HG03039 (cell line): ENCODE measurements around the gene ZNF423.
"Not testable (repeated sequence)": the region's sequence is repeated elsewhere in the genome, so short reads cannot be mapped to it uniquely, and the experiment has no call there.

Experiments used
- ATAC-seq: cut with Tn5 transposase; IDR thresholded peaks from one replicate; pipeline ENCODE4 v1.9.1; 2021; ENCODE audit warnings: mild to moderate bottlenecking, moderate library complexity; ENCODE audit not compliant: unreplicated experiment

The ZNF423 gene

DNA sequence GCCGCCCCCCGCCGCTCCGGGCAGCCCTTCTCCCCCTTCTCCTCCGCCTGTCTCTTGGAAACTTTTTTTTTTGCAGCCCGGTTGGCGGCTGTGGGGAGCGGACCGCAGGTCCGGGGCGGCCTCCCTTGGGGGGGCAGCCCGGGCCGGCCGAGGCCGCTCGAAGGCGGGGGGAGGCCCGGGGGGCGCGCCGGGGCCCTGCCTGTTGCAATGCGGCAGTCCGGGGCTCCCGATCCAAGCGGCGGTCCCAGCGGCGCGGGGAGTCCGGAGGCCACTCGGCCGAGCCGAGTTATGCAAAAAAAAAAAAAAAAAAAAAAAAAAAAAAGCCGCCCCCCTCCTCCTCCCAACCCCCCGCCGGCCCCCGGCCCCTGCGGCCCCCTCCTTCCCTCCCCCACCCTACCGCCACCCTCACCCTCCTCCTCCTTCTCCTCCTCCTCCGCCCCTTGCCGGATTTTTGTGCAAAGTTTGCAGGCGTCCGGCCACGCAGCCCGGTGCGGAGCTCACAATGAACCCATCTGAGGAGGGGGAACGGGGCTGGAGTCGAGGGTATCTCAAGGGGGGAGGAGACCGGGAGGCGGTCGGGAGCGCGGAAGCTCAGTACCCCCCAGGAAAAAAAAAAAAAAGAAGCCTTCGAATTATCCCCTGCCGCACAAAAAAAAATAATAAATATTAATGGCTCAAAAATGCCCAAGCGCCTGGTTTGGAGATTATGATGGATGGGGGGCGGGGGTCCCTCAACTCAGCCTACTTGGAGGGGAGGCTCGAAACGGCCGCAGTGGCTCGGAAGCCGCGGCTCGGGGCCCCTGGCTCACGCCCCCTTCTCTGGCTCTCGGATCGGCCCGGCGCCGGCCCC lies at the start of gene ZNF423:
TSS of gene ZNF423 (minus strand) at position 291 of the 850 bp plus-strand sequence. CDS start 338 bp downstream, outside the sequence.
- ATAC-seq, result no peak

DNA sequence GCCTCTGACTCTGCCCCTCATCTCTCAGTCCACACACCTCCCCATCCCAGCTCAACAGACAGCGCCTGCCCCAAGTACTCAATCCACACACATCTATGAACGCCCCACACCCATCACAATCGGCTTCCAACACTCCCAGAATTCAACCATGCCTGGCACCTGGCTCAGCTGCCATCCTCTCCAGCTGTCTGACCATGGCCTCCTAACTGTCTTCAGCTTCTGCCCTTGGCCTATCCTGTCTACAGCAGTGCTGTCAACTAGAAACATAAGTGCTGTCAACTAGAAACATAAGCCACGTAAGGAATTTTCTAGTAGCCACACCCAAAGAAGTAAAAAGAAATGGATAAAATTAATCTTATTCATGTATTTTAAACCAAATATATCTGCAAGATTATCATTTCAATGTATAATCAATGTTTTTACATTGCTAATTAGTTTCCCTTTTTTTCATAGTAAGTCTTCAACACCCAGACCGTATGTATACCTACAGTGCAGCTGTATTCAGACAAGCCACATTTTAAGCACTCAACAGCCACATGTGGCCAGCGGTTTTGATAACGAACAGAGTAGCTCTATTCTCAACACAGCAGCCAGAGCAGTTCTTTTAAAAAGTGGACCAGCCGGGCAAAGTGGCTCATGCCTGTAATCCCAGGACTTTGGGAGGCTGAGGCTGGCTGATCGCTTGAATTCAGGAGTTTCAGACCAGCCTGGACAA lies 48.6 kb upstream of the ZNF423 start:
- ATAC-seq, result no peak

DNA sequence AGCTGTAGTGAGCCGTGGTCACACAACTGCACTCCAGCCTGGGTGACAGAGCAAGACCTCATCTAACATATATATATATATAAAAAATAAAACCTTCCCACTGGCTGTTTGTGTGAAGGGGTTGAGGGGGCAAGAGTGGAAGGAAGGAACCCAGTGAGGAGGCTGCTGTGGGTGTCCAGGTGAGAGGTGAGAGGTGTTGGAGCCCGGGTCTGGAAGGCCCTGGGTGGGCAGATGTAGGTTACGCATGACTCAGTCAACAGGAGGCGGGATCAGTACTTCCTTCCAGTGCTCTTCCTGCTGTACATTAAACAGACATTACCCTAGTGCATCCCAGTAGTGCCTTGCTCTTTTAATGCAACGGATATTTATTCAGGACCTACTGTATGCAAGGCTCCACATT lies 47.0 kb upstream of the ZNF423 start:
- ATAC-seq, result no peak

GRCh38 chr16:49901711-49902110 lies 45.8 kb upstream of the ZNF423 start:
- no peak for ATAC-seq

GRCh38 chr16:49900875-49901274 lies 45.0 kb upstream of the ZNF423 start:
- no peak for ATAC-seq

GRCh38 chr16:49899991-49900695 lies 44.2 kb upstream of the ZNF423 start:
- no peak for ATAC-seq

DNA sequence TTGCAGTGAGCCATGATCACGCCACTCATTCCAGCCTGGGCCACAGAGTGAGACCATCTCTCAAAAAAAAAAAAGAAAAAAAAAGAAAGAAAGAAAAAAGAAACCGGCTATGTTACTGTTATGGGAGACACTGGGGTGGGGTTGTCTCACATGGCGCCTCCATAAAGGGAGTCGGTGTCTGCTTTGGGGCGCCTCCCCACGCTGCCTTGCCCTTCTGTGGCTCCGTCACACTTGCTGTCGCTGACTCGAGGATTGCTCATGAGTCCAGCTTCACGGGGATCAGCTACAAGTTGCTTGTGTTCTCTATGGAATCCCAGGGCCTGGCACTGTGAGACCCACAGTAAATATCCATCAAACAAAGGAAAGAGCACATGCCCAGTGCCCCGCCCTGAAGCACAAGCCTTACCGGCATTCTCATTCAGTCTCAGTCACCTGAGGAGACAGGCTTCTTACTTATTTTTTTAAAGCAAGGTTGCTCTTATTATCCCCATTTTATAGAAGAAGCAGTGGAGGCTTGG lies 40.6 kb upstream of the ZNF423 start:
- no peak for ATAC-seq

GRCh38 chr16:49890876-49891275 lies 35.0 kb upstream of the ZNF423 start:
- ATAC-seq, result no peak

- no peak for ATAC-seq
Observed at GRCh38 chr16:49889725-49890397, 33.9 kb upstream of the ZNF423 start.

DNA sequence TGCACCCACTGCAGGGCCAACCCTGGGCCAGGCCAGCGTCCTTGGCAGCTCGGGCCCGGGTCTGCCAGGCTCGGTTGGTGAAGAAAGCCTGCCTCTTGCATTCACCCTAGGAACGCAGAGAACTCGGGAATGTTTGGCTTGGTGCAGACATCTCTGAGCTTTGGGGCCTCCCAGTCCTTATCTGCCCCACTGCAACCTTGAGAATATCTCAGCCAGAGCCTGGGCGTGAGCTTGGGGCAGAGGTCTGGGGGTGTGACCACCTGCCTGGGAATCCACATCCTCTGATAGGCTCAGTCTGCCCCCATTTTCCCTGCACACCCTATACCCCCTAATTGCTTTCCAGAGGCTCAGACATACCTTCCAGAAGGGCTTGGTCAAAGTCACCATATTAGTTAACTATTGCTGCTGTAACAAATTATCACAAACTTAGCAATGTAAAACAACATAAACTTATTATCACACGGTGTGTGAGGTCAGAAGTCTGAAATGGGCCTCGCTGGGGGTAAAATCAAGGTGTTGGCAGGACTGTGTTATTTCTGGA lies 30.7 kb upstream of the ZNF423 start:
- no peak for ATAC-seq

DNA sequence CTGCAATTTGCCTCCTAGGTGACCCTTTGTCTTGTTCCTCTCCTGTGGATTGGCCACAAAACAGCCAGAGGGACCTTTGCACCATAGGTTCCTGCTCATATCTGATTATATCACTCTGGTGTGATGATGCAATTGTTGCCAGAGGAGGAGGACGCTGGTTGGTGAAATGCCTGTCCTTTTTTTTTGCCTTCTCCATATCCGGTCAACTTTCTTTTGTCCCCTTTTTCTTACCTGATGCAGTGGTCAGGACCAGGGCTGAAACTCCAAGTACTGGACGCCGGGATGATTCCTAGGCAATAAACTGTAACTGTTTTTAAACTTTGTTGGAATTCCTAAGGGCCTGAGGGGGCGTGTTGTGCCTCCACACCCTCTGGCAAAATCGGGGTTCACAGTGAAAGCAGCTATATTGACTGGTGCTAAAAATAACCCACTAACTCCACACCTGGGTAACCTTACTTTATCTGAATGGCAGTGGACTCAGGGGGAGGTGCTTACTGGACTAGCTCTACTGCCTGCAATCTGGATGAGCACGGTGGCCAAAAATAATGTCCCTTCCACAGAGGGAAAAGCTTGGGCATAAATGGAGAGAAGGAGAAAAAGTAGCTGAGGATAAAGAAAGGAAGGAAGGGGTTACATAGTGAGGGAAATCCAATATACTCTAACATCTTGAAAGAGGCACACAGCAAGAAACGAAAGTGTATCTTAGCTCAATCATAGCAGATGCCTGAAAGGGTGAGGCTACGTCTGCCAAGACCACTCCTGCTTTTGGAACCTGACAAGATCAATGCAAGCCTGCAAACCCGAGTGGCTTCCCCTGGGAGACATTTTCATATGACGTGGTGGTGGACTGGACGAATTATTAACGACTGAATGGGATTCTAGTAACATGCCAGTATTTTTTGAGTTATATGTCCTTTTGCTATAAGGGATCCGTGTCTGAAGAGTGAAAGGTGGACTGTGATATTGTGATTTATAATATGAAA lies 28.4 kb upstream of the ZNF423 start:
- no peak for ATAC-seq

DNA sequence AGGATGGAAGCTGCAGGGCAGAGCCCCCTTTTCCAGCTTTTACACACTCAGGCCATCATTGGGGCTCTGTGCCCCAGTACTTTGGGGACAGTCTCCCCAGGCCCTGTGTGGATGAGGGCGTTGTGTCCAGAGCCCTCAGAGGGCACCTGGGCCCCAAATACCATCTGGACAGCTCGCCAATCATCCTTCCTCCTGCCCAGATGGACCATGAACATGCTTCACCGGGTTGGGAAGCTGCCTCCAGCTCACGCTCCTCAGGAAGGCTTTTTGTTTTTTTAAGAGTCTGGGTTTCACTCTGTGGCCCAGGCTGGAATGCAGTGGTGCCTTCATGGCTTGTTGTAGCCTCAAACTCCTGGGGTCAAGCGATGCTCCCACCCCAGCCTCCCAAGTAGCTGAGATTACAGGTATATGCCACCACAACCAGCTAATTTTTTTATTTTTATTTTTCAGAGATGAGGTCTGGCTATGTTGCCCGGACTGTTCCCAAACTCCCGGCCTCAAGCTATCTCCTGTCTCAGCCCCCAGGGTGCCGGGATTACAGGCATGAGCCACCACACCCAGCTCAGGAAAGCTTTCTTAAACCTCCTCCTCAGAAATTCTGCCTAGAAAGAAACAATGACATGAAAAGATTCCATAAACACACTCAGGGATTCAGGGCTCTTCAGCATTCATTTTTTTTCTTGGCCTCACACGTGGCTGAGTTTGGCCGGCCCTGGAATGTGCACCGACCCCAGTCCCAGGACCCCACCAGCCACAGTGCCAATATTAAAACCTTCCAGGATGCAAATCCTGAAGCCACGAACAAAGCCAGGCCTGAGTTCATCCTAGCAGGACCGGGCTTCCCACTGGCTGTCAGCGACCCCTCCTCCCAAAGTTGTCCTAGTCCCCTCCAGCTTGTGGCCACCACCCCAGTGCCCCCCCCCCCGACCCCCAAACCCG lies 27.4 kb upstream of the ZNF423 start:
- no peak for ATAC-seq

DNA sequence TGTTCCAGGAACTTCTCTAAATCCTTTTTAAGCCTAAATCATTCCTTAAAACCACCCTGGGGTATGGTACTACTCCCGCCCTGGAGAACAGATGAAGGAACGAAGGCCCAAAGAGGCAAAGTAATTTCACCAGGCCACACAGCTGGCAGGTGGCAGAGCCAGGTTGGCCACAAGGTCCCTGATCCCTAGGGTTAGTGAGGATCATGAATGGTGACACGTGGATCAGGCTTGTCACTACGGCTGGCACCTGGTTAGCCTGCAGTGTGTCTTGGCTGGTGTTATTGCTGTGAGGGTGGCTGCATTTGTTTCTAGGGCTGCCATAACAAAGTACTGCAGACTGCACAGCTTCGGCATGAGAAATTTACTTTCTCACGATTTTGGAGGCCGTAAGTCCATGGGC lies 26.0 kb upstream of the ZNF423 start:
- no peak for ATAC-seq

DNA sequence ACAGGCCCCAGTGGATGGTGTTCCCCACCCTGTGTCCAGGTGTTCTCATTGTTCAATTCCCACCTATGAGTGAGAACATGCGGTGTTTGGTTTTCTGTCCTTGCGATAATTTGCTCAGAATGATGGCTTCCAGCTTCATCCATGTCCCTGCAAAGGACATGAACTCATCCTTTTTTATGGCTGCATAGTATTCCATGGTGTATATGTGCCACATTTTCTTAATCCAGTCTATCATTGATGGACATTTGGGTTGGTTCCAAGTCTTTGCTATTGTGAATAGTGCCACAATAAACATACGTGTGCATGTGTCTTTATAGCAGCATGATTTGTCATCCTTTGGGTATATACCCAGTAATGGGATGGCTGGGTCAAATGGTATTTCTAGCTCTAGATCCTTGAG lies 22.6 kb upstream of the ZNF423 start:
- ATAC-seq, result not testable (repeated sequence)

DNA sequence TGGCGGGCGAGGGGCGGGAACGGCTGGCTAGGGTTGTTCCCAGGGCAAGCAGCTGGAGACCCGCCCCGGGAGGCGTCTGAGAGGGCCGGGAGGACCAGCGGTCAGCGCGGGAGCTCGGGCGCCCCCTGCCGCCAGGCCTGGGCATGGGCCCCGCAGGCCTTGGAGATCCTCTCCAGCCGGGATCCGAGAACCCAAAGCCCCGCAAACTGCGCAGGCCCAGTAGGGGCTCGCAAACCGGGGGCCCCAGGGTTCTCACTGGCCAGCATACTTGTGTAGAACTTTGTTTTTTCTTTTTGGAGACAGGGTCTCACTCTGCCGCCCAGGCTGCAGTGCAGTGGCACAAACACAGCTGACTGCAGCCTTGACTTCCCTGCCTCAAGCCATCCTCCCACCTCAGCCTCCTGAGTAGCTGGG lies 20.8 kb upstream of the ZNF423 start:
- no peak for ATAC-seq

DNA sequence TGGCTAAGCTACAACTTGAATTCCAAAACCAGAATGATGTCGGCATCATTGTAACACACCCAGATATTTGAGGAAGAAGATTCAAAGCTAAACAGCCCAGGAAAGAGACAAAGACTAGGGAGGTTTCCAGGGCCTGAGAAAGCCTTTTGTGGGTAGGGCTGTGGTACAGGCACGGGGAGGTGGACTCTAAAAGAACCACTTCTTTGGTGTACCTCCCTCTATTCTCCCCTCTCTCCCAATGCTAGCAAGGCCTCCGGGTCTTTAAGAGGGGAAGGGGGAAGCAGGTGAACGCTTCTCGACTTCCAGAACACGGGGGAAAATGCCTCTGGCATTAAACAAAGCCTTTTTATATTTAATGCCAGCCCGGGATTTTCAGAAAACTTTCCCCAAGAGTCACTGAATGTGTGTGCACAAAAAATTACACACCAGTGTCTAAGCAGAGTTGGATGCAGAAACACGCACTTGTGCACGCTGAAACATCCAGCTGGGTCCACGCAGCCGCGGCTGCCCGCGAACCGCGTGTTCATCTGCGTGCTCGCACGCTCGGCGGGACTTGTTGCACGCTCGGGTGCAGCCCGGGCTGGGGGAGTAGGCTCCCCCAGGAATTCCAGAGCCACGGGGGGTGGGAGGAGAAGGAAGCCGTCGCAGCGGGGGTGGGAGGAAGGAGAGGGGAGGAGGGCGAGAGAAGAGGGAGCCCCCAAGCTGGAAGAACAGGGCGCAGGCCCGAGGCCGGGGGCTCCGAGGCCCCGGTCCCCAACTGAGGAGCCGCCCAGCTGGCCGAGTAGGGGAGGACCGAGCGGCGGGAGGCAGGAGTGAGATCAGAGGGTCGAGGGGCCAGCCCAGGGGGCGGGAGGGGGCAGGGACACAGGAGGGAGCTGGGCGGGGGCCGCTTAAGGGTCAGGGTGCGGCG lies 20.1 kb upstream of the ZNF423 start:
- ATAC-seq, result no peak

DNA sequence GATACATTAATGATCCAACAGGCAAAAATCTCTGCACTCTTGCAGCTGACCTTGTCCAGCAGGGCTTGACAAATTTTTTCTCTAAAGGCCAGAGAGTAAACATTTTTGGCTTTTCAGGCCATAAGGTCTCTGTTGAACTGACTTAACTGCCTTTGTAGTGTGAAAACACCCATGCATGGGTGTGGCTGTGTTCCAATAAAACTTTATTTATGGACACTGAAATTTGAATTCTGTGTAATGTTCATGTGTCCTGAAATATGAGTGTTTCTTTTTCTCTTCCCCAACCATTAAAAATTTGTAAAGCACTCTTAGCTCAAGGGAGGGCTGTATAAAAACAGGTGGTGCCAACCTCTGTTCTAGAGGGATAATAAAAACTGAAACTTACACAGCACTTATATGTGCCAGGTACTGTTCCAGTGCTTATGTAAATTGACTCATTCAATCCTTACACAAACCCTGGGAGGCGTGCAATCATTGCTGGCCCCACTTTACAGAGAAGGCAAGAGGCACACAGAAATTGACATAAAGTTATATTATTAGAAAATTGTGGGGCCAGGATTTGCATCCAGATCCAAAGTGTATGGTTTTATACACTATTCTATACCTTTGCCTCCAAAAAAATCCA lies 18.8 kb upstream of the ZNF423 start:
- no peak for ATAC-seq
